Measurements from ENCODE around the gene ATF5.

DNA sequence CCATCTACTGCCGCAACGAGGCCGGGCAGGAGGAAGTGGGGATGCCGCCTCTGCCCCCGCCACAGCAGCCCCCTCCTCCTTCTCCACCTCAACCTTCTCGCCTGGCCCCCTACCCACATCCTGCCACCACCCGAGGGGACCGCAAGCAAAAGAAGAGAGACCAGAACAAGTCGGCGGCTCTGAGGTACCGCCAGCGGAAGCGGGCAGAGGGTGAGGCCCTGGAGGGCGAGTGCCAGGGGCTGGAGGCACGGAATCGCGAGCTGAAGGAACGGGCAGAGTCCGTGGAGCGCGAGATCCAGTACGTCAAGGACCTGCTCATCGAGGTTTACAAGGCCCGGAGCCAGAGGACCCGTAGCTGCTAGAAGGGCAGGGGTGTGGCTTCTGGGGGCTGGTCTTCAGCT, 3.7 kb downstream of the ATF5 start:
- TF ChIP-seq CTCF (conservative IDR thresholded peaks at IDR 0.05; ENCODE audit: low read length): no peak
- TF ChIP-seq EZH2phosphoT487 (IDR thresholded peaks at IDR 0.05; ENCODE audit: borderline replicate concordance, low read depth, low read length): no peak
